HCT116 (cell line): ENCODE data around the gene PCBP1. TPM values are rescaled to one million over a fixed set of nuclear protein-coding genes. Genes with fewer than 3 reads are reported as not detected.

Experiments used
- ATAC-seq: fragments of 200-7000 bp; cut with Tn5 transposase; 2 replicates; pipeline ENCODE4 v1.9.1; 2020; ENCODE audit warnings: mild to moderate bottlenecking, moderate library complexity
- BruUV-seq: library from RNA; stranded (reverse); fragments of 400-500 nt; replicated peaks from 2 replicates; lab custom pipeline; 2021; lab: Mats Ljungman, UMichigan
- CTCF ChIA-PET: fragments of 300-600 bp; sonication (Branson Sonifier 250); formaldehyde crosslinking; loops from one replicate; lab custom pipeline; 2021; ENCODE audit warnings: antibody characterized with exemption; lab: Charles Lee
- POLR2A ChIA-PET: fragments of 300-600, 350-600 bp; sonication (Branson Sonifier 250); formaldehyde crosslinking; loops from one replicate; lab custom pipeline; 2021; ENCODE audit warnings: antibody characterized with exemption; lab: Charles Lee
- RAD21 ChIA-PET, 2 experiments: fragments of 300-600 bp; sonication (Branson Sonifier 250); formaldehyde crosslinking; loops; one replicate each; lab custom pipeline; 2023; ENCODE audit warnings: low total read pairs in 2 of 2; ENCODE audit not compliant: uncharacterized antibody in 2 of 2, unreplicated experiment in 2 of 2, low non-redundant PET in 1 of 2; lab: Charles Lee
- DNase-seq: peaks from one replicate; pipeline ENCODE4 v3.0.0-alpha.2; 2010; ENCODE audit warnings: low read depth, low spot score
- H2AFZ ChIP-seq: fragments of 200-600 bp; shearing (Covaris generic), sonication (generic); 2 replicates; pipeline ENCODE4 v1.6.1; 2017; ENCODE audit warnings: low read depth, mixed run types, mixed read lengths, antibody characterized with exemption, low read length; ENCODE audit not compliant: poor library complexity, severe bottlenecking
- H3K27ac ChIP-seq: 2 replicates; pipeline ENCODE4 v1.5.1; 2012; ENCODE audit warnings: low read depth, low read length
- H3K27me3 ChIP-seq: fragments of 200-600 bp; sonication (generic); 2 replicates; pipeline ENCODE4 v1.6.1; 2016; ENCODE audit warnings: mixed run types, low read length, mixed read lengths; ENCODE audit not compliant: insufficient read depth
- H3K36me3 ChIP-seq, 2 experiments: fragments of 200-500 bp in 1 of 2; fragments of 200-600 bp in 1 of 2; sonication (Bioruptor generic) in 1 of 2; sonication (generic) in 1 of 2; 2 replicates each; pipeline versions ENCODE4 v1.5.1 to v1.6.1; 2014 to 2016; ENCODE audit warnings: low read length in 2 of 2, inconsistent platforms in 1 of 2, mixed read lengths in 1 of 2, mixed run types in 1 of 2; ENCODE audit not compliant: insufficient read depth in 2 of 2, control insufficient read depth in 1 of 2
- H3K4me1 ChIP-seq, 2 experiments: fragments of 200-600 bp in 1 of 2; sonication (generic) in 1 of 2; 2 replicates each; pipeline versions ENCODE4 v1.5.1 to v1.6.1; 2012 to 2017; ENCODE audit warnings: low read length in 2 of 2, inconsistent platforms in 1 of 2, mild to moderate bottlenecking in 1 of 2, mixed read lengths in 1 of 2, mixed run types in 1 of 2, moderate library complexity in 1 of 2; ENCODE audit not compliant: insufficient read depth in 2 of 2, control insufficient read depth in 1 of 2
- H3K4me2 ChIP-seq: fragments of 200-600 bp; sonication (generic); 2 replicates; pipeline ENCODE4 v1.6.1; 2017; ENCODE audit warnings: mixed run types, low read length, mixed read lengths
- H3K4me3 ChIP-seq, 2 experiments: fragments of 200-600 bp in 1 of 2; sonication (generic) in 1 of 2; replicated peaks in 1 of 2; 2 replicates each; pipeline ENCODE4 v1.5.1; 2011 to 2016; ENCODE audit warnings: low read length in 2 of 2, control low read depth in 1 of 2, low read depth in 1 of 2, mild to moderate bottlenecking in 1 of 2, mixed read lengths in 1 of 2, mixed run types in 1 of 2
- H3K79me2 ChIP-seq: fragments of 200-600 bp; sonication (generic); 2 replicates; pipeline ENCODE4 v1.6.1; 2017; ENCODE audit warnings: mild to moderate bottlenecking, mixed run types, low read length, moderate library complexity, mixed read lengths; ENCODE audit not compliant: insufficient read depth
- H3K9ac ChIP-seq: fragments of 200-600 bp; sonication (generic); 2 replicates; pipeline ENCODE4 v1.6.1; 2016; ENCODE audit warnings: low read length, mixed read lengths
- H3K9me2 ChIP-seq: fragments of 200-600 bp; sonication (generic), shearing (Covaris generic); 2 replicates; pipeline ENCODE4 v1.6.1; 2017; ENCODE audit warnings: mixed run types, mild to moderate bottlenecking, moderate library complexity; ENCODE audit not compliant: insufficient read depth
- H3K9me3 ChIP-seq, 2 experiments: fragments of 200-500 bp in 1 of 2; fragments of 200-600 bp in 1 of 2; sonication (Bioruptor generic) in 1 of 2; sonication (generic) in 1 of 2; 2 replicates each; pipeline ENCODE4 v1.6.1; 2014 to 2017; ENCODE audit warnings: low read length in 2 of 2, mixed read lengths in 2 of 2, inconsistent platforms in 1 of 2, low read depth in 1 of 2, mild to moderate bottlenecking in 1 of 2, mixed run types in 1 of 2, moderate library complexity in 1 of 2; ENCODE audit not compliant: control insufficient read depth in 1 of 2, insufficient read depth in 1 of 2
- H4K20me1 ChIP-seq: fragments of 200-600 bp; sonication (generic), shearing (Covaris generic); 2 replicates; pipeline ENCODE4 v1.6.1; 2017; ENCODE audit warnings: mixed run types, mild to moderate bottlenecking, moderate library complexity; ENCODE audit not compliant: insufficient read depth
- ATF3 ChIP-seq: IDR thresholded peaks from 2 replicates; pipeline ENCODE4 v1.6.1; 2012
- CBX3 ChIP-seq: IDR thresholded peaks from 2 replicates; pipeline ENCODE4 v1.6.1; 2012; ENCODE audit warnings: low read depth
- EGR1 ChIP-seq: IDR thresholded peaks from 2 replicates; pipeline ENCODE4 v1.6.1; 2012; ENCODE audit warnings: low read depth
- EZH2 ChIP-seq: fragments of 200-600 bp; sonication (generic); IDR thresholded peaks from 2 replicates; pipeline ENCODE4 v1.6.1; 2017; ENCODE audit warnings: antibody characterized with exemption, mixed run types
- JUND ChIP-seq: IDR thresholded peaks from 2 replicates; pipeline ENCODE4 v1.6.1; 2012
- POLR2A ChIP-seq: IDR thresholded peaks from 2 replicates; pipeline ENCODE4 v1.7.0; 2011; ENCODE audit warnings: borderline replicate concordance; ENCODE audit not compliant: insufficient read depth, insufficient read length; ENCODE audit errors: extremely low read depth
- RAD21 ChIP-seq: IDR thresholded peaks from 2 replicates; pipeline ENCODE4 v1.6.1; 2012; ENCODE audit warnings: low read depth, mild to moderate bottlenecking
- REST ChIP-seq: IDR thresholded peaks from 2 replicates; pipeline ENCODE4 v1.6.1; 2012; ENCODE audit warnings: low read depth
- TCF7L2 ChIP-seq: IDR thresholded peaks from 2 replicates; pipeline ENCODE4 v1.7.0; 2011; ENCODE audit warnings: borderline replicate concordance, inconsistent platforms; ENCODE audit not compliant: insufficient read depth, insufficient read length; ENCODE audit errors: extremely low read depth
- intact Hi-C: fragments of 100-400 bp; cut with micrococcal nuclease; formaldehyde crosslinking; loops from 2 replicates; pipeline ENCODE4 v1.10.0; 2022
- total RNA-seq: library from RNA; stranded (reverse); gene quantifications from one replicate; pipeline ENCODE4 v1.2.1, GENCODE V29; 2021; ENCODE audit not compliant: unreplicated experiment

Gene PCBP1
- total RNA-seq, 1 experiment from 2014 or later = 256 TPM

GRCh38 chr2:70073493-70073892, 13.8 kb upstream of the PCBP1 start:
- no TSS peak for BruUV-seq
- no peaks in the 10 kb centered on the region for H4K20me1 ChIP-seq
- intact Hi-C loops = no loop called here
- no peak for TF ChIP-seq CBX3
- TF ChIP-seq EGR1 = no peak
- TF ChIP-seq JUND = no peak
- TF ChIP-seq REST = no peak
- no peak for TF ChIP-seq EZH2
- TF ChIP-seq RAD21 = no peak
- peaks cover 5 to 8% of the 10 kb centered on the region in 2 experiments; a peak in 3 of 4 replicates for H3K4me1 ChIP-seq
- RAD21 ChIA-PET = no interaction called here
- DNase-seq (no peak), ATAC-seq (no peak)
- no peak overlapping the region for H2AFZ ChIP-seq
- no peaks in the 10 kb centered on the region for H3K27me3 ChIP-seq
- H3K27ac ChIP-seq = no peak overlapping the region
- no peak overlapping the region for H3K4me3 ChIP-seq
- H3K4me2 ChIP-seq = no peak overlapping the region
- CTCF ChIA-PET = no interaction called here
- POLR2A ChIA-PET = interaction anchor here (1.3 to 2.4 kb wide), 2 partner anchors 12 to 159 kb away, joined by 5 to 7 read pairs; partner anchors contain the start of gene MXD1
- no peak overlapping the region for H3K9ac ChIP-seq
- H3K79me2 ChIP-seq = peaks cover 8% of the 10 kb centered on the region; the same call in 1 of the 2 replicates
- H3K9me2 ChIP-seq = no peaks in the 10 kb centered on the region
- H3K36me3 ChIP-seq = peaks cover 23 to 24% of the 10 kb centered on the region in 2 experiments
- H3K9me3 ChIP-seq = no peaks in the 10 kb centered on the region

GRCh38 chr2:70078384-70078783, 8.9 kb upstream of the PCBP1 start:
- DNase-seq = no peak
- Histone ChIP-seq H3K4me3 (no peak overlapping the region), H2AFZ (no peak overlapping the region), H3K27me3 (no peaks in the 10 kb centered on the region), H3K4me1 (peaks cover 12 to 20% of the 10 kb centered on the region in 2 experiments), H3K79me2 (no peaks in the 10 kb centered on the region), H3K9ac (no peak overlapping the region), H3K4me2 (no peak overlapping the region), H3K27ac (no peak overlapping the region), H3K9me2 (no peaks in the 10 kb centered on the region), H4K20me1 (no peaks in the 10 kb centered on the region), H3K36me3 (peaks cover 20 to 33% of the 10 kb centered on the region in 2 experiments), H3K9me3 (no peaks in the 10 kb centered on the region)
- ATAC-seq = no peak
- no peak for TF ChIP-seq EGR1
- TF ChIP-seq TCF7L2 = no peak
- no peak for TF ChIP-seq POLR2A
- TF ChIP-seq REST = no peak
- no peak for TF ChIP-seq ATF3
- RAD21 ChIA-PET = no interaction called here
- no TSS peak for BruUV-seq
- intact Hi-C loops = no loop called here
- CTCF ChIA-PET = no interaction called here
- POLR2A ChIA-PET = no interaction called here
